GM20431 (cell line): ENCODE results near the gene CST7.
"Not testable (repeated sequence)": the region's sequence is repeated elsewhere in the genome, so short reads cannot be mapped to it uniquely, and the experiment has no call there.

ENCODE experiments used
- in situ Hi-C: fragments of 300-500 bp; cut with MseI, MboI; formaldehyde crosslinking; loops from one replicate; pipeline ENCODE4 v1.15.0; 2020; ENCODE audit warnings: low sequenced_read_pairs; ENCODE audit not compliant: unreplicated experiment

CST7 gene

DNA sequence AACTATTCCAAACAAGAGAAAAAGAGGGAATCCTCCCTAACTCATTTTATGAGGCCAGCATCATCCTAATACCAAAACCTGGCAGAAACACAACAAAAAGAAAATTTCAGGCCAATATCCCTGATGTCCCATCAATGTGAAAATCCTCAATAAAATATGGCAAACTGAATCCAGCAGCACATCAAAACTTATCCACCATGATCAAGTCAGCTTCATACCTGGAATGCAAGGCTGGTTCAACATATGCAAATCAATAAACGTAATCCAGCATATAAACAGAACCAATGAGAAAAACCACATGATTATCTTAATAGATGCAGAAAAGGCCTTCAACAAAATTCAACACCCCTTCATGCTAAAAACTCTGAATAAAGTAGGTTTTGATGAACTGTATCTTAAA is 2.7 kb upstream of the CST7 start:
- in situ Hi-C loops, result not testable (repeated sequence)

DNA sequence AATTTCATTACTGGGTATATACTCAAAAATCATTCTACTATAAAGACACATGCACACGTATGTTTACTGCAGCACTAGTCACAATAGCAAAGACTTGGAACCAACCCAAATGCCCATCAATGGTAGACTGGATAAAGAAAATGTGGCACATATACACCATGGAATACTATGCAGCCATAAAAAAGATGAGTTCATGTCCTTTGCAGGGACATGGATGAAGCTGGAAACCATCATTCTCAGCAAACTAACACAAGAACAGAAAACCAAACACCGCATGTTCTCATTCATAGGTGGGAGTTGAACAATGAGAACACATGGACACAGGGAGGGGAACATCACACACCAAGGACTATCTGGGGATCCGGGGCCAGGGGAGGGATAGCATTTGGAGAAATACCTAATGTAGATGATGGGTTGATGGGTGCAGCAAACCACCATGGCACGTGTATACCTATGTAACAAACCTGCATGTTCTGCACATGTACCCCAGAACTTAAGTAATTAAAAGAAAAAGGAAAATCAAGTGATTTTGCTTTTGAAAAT is 602 bp upstream of the CST7 start:
- in situ Hi-C loops, result not testable (repeated sequence)

DNA sequence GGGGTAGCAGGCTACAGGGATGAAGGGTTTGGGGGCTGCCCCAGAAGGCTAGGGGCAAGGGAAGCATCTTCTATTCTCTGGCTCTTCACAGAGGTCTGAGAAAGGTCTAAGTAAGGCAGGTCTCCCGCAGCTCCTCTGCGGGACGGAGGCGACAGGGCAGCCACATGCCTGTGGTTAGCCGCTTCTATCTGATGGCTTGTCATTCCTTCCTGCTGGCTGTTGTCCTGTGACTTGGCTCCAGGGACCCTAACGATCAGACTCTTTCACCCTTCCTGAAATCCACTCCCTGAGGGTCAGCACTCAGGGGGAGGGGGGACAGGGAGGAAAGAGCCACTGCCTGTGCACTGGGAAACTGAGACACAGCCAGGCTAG is 673 bp downstream of the CST7 start:
- in situ Hi-C loops, result no loop called here

DNA sequence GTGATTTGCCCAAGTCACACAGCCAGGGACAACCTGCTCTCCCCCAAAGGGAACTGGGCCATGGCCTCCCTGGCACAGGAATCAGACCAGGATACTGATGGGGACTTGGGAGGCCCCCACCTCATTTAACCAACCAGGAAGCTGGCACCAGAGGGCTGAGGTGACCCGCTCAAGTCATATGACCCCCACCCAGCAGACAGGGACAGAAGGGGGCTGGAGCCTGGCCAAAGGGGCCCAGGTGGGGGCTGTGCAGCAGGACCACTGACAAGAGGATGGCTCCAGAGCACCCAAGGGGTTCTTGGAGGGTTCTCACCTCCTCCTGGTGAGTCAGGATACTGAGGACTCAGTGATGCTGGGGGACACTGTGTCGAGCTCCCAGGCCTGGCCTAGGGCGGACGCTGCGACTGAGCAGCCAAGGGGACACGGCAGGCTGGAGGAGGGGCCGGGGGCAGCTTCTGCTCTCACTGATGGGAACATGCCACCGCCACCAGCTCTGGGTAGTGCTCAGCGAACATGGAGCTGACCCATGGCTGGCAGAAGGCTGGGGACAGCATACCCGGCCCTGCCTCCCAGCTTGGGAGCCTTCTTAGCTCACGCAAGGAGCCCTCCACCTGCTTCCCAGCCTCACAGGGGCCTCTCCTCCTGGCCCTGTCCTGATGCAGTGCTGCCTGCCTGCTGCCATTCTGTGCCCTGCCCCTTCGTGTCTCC is 1.2 kb downstream of the CST7 start:
- in situ Hi-C loops, result no loop called here

DNA sequence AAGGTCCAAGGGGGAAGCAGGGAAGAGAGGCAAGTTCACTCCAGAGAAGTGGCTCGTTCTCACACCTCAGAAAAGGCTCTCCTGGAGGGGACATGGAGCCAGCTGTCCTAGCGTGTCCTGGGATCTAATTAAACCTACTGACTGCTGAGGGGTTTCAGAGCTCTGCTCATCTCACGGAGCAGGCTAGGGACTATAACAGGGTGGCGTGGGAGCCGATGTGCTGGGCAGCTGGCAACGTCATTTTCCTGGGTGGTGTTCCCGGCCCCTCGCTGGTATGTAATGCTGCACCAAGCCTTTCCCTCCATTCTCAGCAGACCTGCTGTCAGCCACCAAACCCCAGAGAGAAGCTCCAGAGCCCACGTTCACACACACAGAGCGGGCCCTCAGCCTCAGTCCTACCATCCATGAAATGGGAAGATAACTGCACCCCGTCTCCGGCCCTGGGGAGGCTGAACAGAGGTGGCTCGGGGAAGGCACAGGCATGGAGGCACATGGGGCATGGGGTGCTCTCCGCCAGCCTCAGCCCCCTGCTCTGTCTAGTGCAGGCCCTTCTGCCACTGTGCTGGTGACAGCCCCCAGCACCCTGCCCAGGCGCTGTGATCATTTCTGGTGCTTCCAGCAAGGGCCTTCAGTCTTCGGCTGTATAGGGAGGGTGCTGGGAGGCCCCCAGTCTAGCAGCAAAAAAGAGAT is 1.9 kb downstream of the CST7 start:
- in situ Hi-C loops, result no loop called here

DNA sequence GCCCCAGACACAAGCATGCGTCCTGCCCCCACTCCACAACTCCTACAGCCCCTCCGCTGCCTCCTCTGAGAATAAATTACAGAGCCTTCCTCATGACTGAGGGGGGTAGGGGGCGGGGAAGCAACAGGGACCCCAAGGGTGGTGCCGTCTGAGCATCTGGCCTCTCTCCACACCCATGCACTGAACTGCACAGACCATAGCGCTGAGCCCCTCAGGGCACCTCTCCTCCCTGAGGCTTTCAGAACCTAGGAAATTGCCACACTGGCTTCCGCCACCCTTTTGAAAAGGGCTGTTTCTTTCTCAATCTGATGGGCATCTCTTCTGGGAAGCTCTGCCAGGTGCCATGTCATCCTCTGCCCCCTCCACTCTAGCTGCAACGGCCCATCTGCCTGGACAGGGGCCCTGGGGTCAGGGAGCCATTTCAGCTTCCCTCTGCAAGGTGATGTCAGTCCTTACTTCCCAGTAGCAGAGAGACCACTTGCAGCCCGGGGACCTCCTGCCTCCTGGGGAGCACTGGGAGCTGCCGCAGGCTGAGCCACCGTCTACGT is 2.5 kb downstream of the CST7 start:
- in situ Hi-C loops, result no loop called here

DNA sequence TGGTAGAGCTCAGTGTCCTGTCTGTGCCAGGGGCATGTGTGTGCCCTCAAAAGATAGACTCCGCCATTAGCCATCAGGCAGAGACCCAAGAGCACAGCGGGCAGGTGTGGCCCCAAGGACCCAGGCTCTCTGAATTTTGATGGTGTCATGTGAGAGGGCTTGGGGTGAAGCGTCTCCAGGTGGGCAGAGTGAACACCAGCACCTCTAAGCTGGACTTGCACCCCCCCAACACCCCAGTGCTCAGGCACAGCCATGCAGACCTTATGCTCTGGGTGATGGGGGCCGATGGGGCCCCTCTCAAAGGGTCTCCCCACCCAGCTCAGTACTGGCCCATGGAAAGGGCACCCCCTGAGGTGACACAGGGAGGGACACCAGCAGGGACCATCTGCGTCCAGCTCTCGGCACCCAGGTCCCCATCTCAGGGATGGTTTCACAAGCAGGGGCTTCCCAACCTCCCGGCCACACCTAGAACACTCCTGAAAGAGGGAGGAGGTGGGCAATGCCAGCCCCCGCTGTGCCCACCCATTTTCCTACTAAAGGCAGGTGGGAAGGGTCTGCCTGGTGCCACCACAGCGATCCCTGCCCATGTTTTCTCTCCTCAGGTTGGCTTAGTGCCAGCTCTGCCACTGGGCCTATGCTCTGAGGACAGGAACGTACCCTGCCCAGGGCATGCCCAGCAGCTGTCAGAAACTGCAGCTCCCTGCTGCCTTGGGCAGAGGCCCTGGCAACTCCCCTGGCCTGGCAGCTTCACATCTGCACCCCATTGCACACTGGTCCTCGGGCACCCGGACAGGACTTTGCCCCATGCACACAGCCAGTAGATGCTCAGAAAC is 3.5 kb downstream of the CST7 start:
- in situ Hi-C loops, result no loop called here

DNA sequence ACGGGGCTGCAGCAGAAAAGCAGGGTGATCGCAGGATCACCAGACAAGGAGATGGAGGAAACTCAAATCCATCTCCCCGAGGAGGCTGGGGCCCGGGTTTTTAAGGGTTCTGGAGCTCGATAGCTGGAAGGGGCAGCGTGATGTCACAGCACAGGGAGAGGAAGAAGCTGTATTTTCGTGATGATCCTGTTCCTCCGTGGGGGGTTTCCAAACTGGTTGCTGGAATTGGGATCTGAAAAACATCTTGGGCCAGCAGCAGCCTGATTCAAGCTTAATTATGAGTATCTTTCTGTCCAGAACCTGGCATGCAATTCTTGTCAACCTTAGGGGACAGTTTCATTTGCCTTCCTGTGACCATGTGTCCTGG is 4.1 kb downstream of the CST7 start:
- in situ Hi-C loops, result no loop called here

DNA sequence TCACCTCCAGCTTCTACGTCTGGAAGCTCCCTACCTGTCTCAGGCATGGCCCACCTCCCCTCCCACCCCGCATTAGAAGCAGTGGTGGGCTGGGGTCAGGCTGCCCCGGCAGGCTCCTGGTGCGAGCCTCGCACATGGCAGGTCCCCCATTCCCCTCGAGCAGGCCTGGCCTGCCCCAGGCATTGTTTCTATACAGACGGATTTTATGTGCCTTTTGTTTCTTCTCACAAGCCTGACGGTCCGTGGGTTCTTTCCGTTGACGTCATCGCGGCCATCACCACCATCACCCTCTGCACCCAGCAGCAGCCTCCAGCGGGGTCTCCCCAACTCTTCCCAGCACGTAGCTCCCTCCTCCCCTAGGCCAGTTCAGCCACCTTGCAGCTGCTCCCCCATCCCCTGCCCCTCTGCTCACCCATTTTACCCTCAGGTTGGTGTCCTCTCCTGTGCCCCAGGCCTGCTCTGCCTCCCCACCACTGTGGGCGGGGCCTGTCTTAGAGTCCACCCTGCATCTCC is 4.6 kb downstream of the CST7 start:
- in situ Hi-C loops, result no loop called here

DNA sequence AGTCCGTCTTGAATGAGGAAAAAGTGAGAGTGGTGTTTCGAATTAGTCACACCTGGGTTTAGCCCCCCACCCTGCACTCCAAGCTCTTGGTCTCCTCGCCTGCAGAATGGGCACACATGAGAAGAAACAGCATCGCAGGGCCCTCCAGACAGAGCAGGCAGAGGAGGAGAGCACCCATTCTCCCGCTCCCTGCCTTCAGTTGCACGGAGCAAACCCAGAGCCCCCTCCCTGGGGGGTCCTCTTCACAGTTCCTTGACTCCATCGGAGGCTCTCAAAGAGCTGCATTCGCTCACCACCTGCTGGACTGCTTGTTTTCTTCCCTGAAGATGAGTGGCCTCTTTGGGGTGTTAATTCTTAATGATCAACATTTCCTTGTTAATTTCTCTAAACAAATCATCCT is 5.1 kb downstream of the CST7 start:
- in situ Hi-C loops, result no loop called here

DNA sequence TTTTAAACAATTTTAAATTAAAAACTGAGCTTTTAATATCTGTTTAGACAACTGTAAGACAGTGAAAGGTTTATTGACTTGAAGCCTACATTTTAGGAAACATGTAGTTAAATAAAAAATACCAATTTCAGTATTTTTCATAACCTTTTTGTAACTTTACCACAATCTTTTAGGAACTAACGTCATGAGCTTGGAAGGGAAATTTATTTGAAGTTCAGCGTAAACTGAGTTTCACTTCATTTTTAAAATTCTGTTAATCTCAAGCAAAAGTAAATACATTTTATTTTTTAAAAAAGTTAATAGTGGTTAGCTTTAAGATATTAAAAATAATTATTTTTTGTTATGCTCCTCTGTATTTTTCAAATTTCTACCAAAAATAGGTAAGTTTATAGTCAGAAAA is 5.5 kb downstream of the CST7 start:
- in situ Hi-C loops, result no loop called here

DNA sequence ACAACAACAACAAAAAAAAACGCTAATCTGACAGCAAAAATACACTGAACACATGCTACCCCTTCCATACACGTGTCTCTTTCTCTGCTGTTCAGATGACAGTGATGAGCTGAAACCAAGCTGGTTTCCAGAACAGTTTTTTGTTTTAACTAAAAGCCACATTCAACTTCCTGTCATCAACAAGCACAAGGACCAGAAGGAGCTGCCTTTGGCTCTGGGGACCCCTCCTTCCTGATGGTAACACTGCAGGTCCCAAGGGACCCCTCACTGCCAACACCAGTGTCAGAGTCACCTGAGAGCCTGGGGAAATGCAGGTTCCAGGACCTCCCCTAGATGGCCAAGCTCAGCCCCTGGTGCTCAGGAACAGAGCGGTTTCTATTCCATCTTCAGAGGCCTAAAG is 6.0 kb downstream of the CST7 start:
- in situ Hi-C loops, result no loop called here

DNA sequence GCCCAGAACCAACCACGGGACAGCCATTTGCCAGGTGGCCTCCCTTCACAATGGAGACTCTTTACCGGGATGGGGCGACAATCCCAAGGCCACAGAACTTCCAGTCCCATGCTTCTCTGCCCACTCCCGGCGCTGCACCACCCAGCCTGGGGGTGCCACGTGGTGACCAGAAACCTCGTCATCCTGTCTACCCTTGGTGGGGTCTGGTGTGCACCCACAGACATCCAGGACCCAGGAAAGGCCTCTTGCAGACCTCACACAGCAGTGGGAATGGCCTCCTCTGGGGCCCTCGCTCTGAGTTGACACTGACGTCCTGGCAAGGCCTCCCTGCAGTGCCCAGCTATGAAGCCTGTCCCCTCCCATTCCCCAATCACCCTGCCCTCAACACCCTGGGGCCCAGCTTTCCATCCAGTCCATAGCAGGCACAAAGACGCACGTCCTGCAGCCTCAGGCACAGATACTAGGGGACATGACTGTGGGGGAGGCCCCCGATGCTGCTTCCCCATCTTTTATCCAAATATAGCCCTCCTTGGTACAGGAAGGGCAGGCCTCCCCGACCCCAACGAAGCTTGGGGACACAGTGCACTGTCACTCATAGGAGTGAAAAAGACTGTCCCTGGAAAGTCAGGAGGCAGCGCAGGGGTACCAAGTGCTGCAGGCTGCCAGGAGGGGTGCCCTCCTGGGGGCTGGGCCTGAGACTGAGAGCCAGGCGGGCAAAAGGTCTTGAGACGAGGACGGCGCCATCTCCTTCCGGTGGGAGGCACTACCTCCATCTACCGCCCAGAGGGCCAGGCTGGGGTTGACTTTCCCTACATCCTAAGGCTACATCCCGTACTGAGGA is 7.2 kb downstream of the CST7 start:
- in situ Hi-C loops, result no loop called here

DNA sequence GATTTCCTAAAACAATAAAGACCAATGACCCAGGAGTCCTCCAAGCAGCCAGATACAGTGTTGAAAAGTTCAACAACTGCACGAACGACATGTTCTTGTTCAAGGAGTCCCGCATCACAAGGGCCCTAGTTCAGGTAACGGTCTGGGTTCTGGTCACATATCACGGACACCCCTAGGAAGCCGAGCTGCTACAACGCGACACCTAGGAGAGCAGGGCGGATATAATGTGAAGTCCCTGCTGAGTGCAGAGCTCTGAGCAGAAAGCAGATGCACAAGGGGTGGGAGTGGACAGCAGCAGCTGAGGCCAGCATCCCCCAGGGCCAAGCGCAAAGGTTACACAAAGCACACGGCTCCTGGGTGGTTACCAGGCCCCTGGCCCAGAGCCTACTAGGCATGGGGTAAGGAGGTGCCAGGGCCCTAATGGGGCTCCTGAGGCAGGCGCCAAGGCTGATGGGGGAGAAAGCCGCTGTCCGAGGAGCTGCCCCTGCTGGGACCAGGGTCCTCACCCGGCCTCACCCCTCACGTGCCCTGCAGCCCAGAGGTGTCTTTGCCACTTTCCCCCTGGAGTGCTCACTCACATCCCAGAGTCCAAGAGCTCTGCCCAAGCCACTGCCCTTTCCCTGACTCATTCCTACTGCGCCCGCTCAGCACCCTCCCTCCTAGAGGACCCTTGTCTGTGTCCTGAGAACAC is 8.4 kb downstream of the CST7 start:
- in situ Hi-C loops, result no loop called here

DNA sequence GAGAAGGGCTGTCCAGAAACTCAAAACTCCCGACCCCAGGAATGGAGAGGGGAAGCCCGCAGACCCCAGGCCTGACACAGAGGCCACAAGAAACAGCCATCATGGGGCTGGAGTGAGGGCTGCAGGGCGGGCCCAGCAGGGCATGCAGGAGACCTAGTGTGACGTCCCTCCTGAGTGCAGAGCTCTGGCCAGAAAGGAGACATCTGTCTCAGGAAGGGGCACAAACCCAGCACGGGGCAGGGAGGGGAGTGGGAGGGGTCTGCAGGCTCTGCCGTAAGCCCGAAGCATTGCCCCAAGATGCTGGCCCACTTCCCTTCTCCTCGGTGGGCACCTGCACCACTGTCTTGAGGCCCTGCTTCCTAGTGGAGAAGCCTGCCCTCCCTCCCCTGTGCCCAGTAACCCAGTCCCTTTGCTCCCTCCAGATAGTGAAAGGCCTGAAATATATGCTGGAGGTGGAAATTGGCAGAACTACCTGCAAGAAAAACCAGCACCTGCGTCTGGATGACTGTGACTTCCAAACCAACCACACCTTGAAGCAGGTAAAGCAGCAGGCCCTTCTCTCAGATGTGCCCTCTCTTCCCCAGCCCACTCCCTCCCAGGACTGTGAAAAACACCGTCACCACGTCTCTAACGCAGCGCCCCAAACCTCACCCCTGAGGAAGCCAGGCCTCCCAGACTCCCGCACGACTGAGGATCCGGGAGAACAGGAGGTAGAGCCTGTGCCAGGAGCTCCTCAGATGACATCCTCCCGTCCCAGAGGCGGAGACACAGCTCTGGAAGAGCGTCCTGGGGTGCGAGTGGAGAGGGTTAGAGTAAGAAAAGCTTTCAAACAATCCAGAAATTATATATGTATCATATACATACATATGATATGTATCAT is 9.7 kb downstream of the CST7 start:
- in situ Hi-C loops, result no loop called here

DNA sequence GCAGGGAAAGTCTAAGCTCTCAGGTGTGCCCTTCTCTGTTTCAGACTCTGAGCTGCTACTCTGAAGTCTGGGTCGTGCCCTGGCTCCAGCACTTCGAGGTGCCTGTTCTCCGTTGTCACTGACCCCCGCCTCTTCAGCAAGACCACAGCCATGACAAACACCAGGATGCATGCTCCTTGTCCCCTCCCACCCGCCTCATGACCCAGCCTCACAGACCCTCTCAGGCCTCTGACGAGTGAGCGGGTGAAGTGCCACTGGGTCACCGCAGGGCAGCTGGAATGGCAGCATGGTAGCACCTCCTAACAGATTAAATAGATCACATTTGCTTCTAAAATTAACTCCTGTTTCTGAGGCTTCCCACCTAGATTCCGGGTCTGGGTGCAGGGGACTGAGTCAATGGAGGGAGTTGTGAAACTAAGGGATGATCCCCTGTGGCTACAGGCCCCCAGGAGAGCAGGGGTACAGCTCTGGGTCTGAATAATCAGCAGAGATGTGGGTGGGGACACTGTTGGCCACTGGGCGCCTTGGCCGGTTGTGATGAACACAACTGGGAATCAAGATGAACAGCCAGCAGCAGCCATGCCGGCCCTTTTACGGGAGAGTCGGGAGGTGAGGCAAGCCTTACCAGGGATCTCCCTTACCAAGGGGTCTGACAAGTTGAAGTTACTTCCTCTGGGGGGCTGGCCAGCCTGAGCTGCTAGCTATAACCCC is 10.7 kb downstream of the CST7 start:
- in situ Hi-C loops, result no loop called here

DNA sequence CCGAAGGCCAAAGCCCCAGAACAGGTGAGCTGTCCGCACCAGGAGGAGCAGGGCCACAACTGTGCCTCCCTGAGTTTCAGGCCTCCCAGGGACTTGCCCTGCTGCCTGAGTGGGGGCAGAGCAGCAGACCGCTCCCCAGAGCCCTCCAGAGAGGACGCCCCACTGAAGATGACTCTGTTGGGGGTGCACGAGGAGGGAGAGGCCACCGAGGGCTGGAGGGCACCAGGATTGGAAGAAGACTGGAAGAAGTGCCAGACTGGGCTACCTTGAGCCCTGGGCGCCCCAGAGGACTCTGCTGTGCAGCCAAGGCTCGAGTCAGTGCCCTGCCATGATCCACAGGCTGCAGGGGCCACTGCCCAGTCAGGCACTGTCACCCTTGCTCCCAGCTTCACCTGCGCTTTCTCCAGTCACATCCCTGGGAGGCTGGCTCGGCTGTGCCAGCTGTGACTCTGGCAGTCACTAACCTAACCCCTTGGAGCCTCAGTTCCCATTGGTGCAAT is 11.3 kb downstream of the CST7 start:
- in situ Hi-C loops, result no loop called here
